Measurements from ENCODE around the gene RNF10. TPM values are rescaled to one million over a fixed set of nuclear protein-coding genes. Genes with fewer than 3 reads are reported as not detected.
A peak's percentile ranks its signal among the peaks of the same experiment; 100 is the strongest.

Gene RNF10
- total and polyA plus RNA-seq, 2 of the 4 experiments (the other 2 are of a cell fraction): 44.4 to 95.0 TPM

- no peak overlapping the region for H3K56ac ChIP-seq (ENCODE audit: extremely low read depth, insufficient read depth, low read length)
- ChIA-PET POLR2A (ENCODE audit: unreplicated experiment) (no interaction called here), CTCF (interaction anchor here (0.6 kb wide), 1 partner anchor 223 kb away, joined by 3 read pairs; no protein-coding TSS in a partner anchor)
- no peak overlapping the region for H2BK15ac ChIP-seq (ENCODE audit: low read depth, low read length)
- WGBS, 2 experiments (ENCODE audit: extremely low coverage in 2 of 2, insufficient read length in 1 of 2): 100% methylated on average over 1 of the region's 4 CpGs; no CpG with 5 or more reads in 1 of the 2 experiments
- H2BK5ac ChIP-seq (ENCODE audit: low read depth, low read length, poor library complexity, severe bottlenecking): no peak overlapping the region
- no peak overlapping the region for H3K27ac ChIP-seq (ENCODE audit: insufficient read depth, low read length)
- ATAC-seq (ENCODE audit: low read depth): no peak
- no peak overlapping the region for H2AK9ac ChIP-seq (replicated peaks; ENCODE audit: low read depth, low read length, poor library complexity)
- H3K9ac ChIP-seq (ENCODE audit: low read depth, low read length): no peak overlapping the region; the same call in 1 of the 2 replicates
- H3K23ac ChIP-seq (ENCODE audit: low read depth, low read length): no peak overlapping the region
- in situ Hi-C loops (cut with MboI; ENCODE audit: low sequenced_read_pairs): no loop called here
- no peak overlapping the region for H2BK20ac ChIP-seq (ENCODE audit: low read depth, low read length)
- peak overlapping the region; percentile 35; the same call in 1 of the 2 replicates for H3K4me2 ChIP-seq (ENCODE audit: low read depth, low read length)
- no peaks in the 10 kb centered on the region for H3K27me3 ChIP-seq (ENCODE audit: control insufficient read depth, insufficient read depth, low read length)
- TF ChIP-seq CEBPB (IDR thresholded peaks at IDR 0.05; ENCODE audit: low read depth, low read length) (no peak), ELK1 (IDR thresholded peaks at IDR 0.05; ENCODE audit: borderline replicate concordance, low read depth, low read length) (no peak), NFE2L2 (IDR thresholded peaks at IDR 0.05; ENCODE audit: low read depth, low read length) (no peak), SMC3 (IDR thresholded peaks at IDR 0.05; ENCODE audit: low read depth, low read length) (no peak), MAFK (IDR thresholded peaks at IDR 0.05; ENCODE audit: low read depth, low read length) (no peak), POLR2A (IDR thresholded peaks at IDR 0.05; ENCODE audit: low read depth, low read length) (no peak), MXI1 (IDR thresholded peaks at IDR 0.05; ENCODE audit: borderline replicate concordance, low read depth, low read length) (no peak)
- no peak overlapping the region for H2AK5ac ChIP-seq (ENCODE audit: low read depth, low read length)
- H3K4me3 ChIP-seq (ENCODE audit: insufficient read depth, low read depth, low read length): no peak overlapping the region
- H3K18ac ChIP-seq (ENCODE audit: low read depth, low read length): no peak overlapping the region
- H4K91ac ChIP-seq (ENCODE audit: insufficient read depth, low read depth, low read length): no peak overlapping the region
- no peak overlapping the region for H3K4ac ChIP-seq (ENCODE audit: low read depth, low read length)
- intact Hi-C loops (cut with micrococcal nuclease): no loop called here
- H4K5ac ChIP-seq (ENCODE audit: low read depth, low read length): no peak overlapping the region
- no peaks in the 10 kb centered on the region for H3K9me3 ChIP-seq (ENCODE audit: control insufficient read depth, insufficient read depth, low read length)
- no peak overlapping the region for H4K8ac ChIP-seq (ENCODE audit: low read depth in 2 of 2, low read length in 2 of 2)
- dilution Hi-C loops (cut with HindIII; ENCODE audit: low sequenced_read_pairs, unreplicated experiment): no loop called here
- no peak overlapping the region for H3K14ac ChIP-seq (replicated peaks; ENCODE audit: low read depth, low read length)
- no TSS peak for BruUV-seq (replicated peaks)
- H2BK120ac ChIP-seq (ENCODE audit: low read depth, low read length): no peak overlapping the region
- H4K20me1 ChIP-seq (ENCODE audit: insufficient read depth, low read length): peaks cover 79% of the 10 kb centered on the region
- no peak for DNase-seq
- H3K36me3 ChIP-seq (ENCODE audit: control insufficient read depth, insufficient read depth, low read length): peaks cover 6% of the 10 kb centered on the region
- peaks cover 9% of the 10 kb centered on the region; the same call in 1 of the 2 replicates for H3K4me1 ChIP-seq (ENCODE audit: control insufficient read depth, insufficient read depth, low read length)
- H3K9me1 ChIP-seq (ENCODE audit: insufficient read depth, low read length): peaks cover 25% of the 10 kb centered on the region
- peaks cover 13 to 70% of the 10 kb centered on the region in 2 experiments for H3K79me1 ChIP-seq (ENCODE audit: low read depth in 1 of 2, low read length in 2 of 2)
- H2AFZ ChIP-seq (replicated peaks; ENCODE audit: low read length, poor library complexity): no peak overlapping the region
Measured at GRCh38 chr12:120537856-120538220, 3.7 kb downstream of the RNF10 start.

All from IMR-90 (cell line).